AG04449 (cell line): ENCODE results near the gene HOXB6.
A peak's percentile ranks its signal among the peaks of the same experiment; 100 is the strongest.

Experiments used
- CTCF ChIA-PET: fragments of 350-600 bp; formaldehyde crosslinking; extraction: SDS; loops from one replicate; lab custom pipeline; 2021; ENCODE audit warnings: antibody characterized with exemption; lab: Yijun Ruan, JAX
- POLR2A ChIA-PET: fragments of 400-600, 350-600 bp; formaldehyde crosslinking; extraction: SDS; loops from one replicate; lab custom pipeline; 2020; ENCODE audit warnings: antibody characterized with exemption, inconsistent platforms; lab: Yijun Ruan, JAX
- DNase-seq: peaks from one replicate; pipeline ENCODE4 v3.0.0-alpha.2; 2010; ENCODE audit warnings: low read depth, low spot score
- H3K4me3 ChIP-seq: 2 replicates; pipeline ENCODE4 v1.5.1; 2011; ENCODE audit warnings: low read depth, mild to moderate bottlenecking, control low read depth, low read length
- TF ChIP-seq, protein P1 (sequence below): IDR thresholded peaks from one replicate; pipeline ENCODE4 v1.5.1; 2011; ENCODE audit warnings: mild to moderate bottlenecking, moderate library complexity, low read length, control low read depth, inconsistent platforms; ENCODE audit not compliant: insufficient read depth; ENCODE audit errors: missing control alignments

The HOXB6 gene

DNA sequence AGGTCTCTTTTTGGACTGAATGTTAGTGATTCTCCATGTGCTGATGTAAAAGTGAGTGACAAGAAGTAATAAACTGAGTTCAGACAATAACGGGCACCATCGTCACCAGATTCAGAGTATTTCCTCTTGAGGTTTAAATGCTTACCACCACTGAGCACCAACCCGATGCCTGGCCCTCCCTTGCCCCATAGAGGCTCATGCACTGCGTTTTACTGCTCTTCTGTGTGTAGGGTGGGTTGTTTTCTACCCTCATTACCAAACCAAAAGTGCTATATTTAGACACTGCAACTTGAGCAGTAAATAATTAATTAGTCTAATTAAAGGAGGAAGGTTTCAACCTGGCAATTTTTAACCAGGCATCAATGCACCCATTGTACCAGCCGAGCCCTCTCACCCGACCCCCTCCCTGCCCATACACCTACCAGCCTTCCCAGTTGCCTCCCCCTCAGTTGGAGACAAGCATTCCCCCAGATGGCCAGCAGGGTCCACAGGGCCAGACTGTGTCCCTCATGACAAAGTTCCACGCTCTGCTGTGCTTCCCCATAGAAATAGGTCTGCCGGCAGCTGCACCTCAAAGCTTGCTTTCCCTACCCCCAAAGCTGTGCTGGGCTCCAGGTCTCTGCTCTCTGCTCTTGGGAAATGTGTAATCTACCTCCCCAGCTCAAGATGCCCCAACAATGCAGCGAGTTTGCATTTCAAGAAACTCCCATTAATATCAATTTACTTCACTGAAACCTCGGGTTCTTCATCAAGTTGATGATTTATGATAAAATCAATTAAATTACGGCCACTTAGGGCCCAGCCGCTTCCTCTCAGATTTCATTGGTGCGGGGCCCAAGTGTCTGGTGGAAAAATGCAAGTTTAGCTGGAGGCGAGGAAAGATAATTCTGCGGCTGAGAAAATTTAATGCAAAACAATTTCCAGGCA is 42.6 kb downstream of the HOXB6 start:
- ChIA-PET POLR2A (interaction anchor here (0.6 to 1.2 kb wide), 5 partner anchors 12 to 141 kb away, joined by 3 to 4 read pairs (median 3); partner anchors contain the start of gene HOXB5), CTCF (interaction anchor here (0.6 to 2.8 kb wide), 6 partner anchors 9 to 239 kb away, joined by 3 to 10 read pairs (median 4); no protein-coding TSS in a partner anchor)
- no peak for DNase-seq
- TF ChIP-seq, protein P1, sequence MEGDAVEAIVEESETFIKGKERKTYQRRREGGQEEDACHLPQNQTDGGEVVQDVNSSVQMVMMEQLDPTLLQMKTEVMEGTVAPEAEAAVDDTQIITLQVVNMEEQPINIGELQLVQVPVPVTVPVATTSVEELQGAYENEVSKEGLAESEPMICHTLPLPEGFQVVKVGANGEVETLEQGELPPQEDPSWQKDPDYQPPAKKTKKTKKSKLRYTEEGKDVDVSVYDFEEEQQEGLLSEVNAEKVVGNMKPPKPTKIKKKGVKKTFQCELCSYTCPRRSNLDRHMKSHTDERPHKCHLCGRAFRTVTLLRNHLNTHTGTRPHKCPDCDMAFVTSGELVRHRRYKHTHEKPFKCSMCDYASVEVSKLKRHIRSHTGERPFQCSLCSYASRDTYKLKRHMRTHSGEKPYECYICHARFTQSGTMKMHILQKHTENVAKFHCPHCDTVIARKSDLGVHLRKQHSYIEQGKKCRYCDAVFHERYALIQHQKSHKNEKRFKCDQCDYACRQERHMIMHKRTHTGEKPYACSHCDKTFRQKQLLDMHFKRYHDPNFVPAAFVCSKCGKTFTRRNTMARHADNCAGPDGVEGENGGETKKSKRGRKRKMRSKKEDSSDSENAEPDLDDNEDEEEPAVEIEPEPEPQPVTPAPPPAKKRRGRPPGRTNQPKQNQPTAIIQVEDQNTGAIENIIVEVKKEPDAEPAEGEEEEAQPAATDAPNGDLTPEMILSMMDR, result peak; percentile 63
- peak overlapping the region; percentile 54 for H3K4me3 ChIP-seq

DNA sequence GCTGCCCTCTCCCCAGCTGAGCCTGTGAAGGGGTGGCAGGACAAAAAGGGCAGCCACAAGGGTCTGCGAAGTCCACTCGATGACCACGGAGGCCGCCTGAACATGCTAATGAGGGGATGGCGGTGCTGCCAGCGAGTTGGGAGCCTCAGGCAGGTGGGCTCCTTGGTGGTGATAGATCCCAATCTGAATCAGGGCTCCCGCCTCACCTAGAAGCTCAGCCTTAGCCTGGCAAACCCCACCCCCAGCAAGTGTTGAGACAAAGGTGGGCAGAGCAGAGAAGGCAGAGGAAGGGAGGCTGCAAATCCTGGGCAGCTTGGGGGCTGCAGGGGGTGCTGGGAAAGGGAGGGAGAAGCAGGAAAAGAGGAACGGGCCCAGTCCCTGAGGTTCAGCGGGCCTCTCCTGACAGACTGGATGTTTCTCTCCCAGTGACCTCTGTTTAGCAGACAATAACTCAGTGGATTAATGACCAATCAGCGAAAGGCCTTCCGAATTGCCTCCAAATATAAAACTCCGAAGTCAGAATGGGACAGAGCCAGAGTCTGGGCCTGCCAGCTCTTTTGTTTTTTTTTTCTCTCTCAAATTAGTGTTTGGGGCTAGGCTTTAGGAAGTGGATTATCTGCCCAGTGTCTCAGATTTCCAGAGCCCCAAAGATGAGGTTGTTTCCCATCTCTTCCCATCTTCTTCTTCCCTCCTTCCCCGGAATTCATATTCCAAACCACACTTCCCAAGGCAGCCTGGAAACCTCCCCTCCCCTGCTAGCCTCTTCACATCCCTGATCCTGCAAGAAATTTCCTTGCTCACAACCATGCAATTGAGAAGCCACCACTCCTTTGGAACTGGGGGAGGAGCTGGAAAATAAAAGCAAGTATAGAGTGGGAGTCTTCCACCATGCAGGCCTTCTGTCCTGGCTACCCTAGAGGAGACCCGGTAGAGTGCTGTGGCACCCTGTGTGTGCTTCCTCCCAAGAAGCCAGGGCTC is 44.7 kb downstream of the HOXB6 start:
- H3K4me3 ChIP-seq, result no peak overlapping the region
- no peak for DNase-seq
- CTCF ChIA-PET, result interaction anchor here (0.7 to 1.9 kb wide), 7 partner anchors 8 to 226 kb away, joined by 3 to 5 read pairs (median 3); no protein-coding TSS in a partner anchor
- TF ChIP-seq, protein P1, result no peak
- POLR2A ChIA-PET, result interaction anchor here (0.7 to 1.6 kb wide), 4 partner anchors 10 to 40 kb away, joined by 3 to 7 read pairs (median 4); no protein-coding TSS in a partner anchor

DNA sequence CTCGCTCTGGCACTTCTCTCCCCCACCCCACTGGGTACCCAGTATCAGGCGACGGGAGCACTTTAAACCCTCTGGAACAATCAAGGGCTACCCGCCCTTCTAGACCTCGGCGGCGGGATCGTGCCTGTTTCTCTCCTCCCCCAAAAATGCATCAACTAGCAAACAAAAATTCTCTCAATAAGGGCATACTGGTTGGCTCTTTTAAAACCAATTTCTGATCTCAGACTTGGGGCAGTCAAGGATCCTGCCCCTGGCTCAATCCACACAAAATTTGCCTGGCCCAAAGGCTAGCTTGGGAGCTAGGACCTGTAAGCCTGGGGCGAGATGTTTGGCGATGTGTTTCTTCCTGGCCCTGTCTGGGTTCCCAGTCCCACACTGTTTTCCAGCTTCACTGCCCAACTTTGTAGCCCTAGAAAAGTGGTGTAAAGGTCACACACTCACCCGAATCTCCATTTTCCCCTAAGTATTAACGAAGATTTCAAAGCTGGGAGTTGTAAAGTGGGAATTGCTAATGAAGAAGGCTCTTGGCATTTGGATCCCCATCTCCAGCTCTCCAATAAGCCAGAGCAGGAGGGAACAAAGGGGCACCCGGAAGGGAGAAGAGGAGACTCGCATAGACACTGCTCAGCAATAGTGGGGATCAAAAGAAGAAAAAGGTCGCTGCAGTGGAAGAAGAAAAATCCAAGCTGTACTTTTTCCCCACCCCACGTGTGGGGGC is 45.5 kb downstream of the HOXB6 start:
- TF ChIP-seq, protein P1, result no peak
- POLR2A ChIA-PET, result interaction anchor here (0.7 to 1.6 kb wide), 5 partner anchors 9 to 41 kb away, joined by 3 to 7 read pairs (median 4); no protein-coding TSS in a partner anchor
- DNase-seq, result no peak
- H3K4me3 ChIP-seq, result no peak overlapping the region
- CTCF ChIA-PET, result interaction anchor here (1.0 to 1.9 kb wide), 5 partner anchors 10 to 225 kb away, joined by 3 to 5 read pairs (median 3); no protein-coding TSS in a partner anchor

DNA sequence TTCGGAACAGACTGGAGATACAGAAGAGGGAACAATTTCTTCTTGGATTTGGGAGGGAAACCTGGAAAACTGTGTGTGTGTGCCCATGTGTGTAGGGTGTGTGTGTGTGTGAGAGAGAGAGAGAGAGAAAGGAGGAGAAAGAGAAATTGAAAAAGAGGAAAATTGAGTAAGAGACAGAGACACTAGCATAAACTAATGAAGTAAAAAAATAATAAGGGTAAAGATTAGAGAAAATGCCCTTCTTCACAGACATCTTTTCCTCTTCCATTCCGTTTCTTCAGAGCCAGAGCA is 46.0 kb downstream of the HOXB6 start:
- no peak overlapping the region for H3K4me3 ChIP-seq
- TF ChIP-seq, protein P1, result no peak
- no peak for DNase-seq
- CTCF ChIA-PET, result interaction anchor here (1.4 kb wide), 1 partner anchor 206 kb away, joined by 4 read pairs; no protein-coding TSS in a partner anchor
- POLR2A ChIA-PET, result interaction anchor here (0.7 to 0.9 kb wide), 3 partner anchors 9 to 29 kb away, joined by 3 to 4 read pairs (median 3); no protein-coding TSS in a partner anchor

DNA sequence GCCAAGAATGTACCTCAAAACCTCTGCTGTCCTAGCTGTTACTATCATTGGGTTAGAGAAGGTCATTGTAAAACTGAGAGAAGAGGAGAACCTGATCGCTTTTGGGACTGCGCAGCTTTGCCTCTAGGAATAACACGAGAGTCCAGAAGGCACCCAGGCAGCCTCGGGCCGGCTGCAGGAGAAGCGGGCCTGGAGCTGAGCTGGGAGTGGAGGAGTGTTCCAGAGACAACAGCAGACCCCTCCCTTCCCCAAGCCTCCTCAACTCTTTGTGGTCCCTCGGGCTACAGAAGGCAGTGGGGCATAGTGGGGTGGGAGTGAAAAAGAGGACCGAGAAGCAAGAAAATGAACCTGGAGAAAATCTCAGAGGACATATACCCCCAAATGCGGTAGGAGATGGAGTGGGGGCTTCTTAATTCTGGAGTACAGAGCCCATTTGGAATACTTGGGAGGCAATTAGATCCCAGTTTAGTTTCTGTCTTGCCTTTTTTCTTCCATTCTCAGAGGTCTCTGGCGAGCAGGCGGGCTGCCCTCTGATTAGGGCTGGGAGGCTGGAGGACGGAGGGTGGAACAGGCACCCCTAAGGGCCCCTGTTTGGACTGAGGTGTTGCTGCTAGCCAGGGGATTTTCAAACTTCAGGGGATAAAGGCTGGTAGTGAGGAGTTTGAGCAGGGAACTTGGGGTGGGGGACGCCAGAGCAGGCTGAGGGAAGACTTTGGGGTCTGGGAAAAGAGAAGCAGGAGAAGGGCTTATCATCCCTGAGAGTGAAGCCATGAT is 46.5 kb downstream of the HOXB6 start:
- DNase-seq, result no peak
- H3K4me3 ChIP-seq, result no peak overlapping the region
- TF ChIP-seq, protein P1, result no peak
- POLR2A ChIA-PET, result interaction anchor here (0.6 to 0.9 kb wide), 2 partner anchors 18 to 75 kb away, joined by 3 to 4 read pairs; no protein-coding TSS in a partner anchor
- CTCF ChIA-PET, result interaction anchor here (0.7 to 3.6 kb wide), 7 partner anchors 11 to 207 kb away, joined by 3 to 22 read pairs (median 4); partner anchors contain the start of gene HOXB5
